Smooth muscle cell (in vitro differentiated cells): ENCODE measurements around the gene IL1RAPL1. TPM values are rescaled to one million over a fixed set of nuclear protein-coding genes. Genes with fewer than 3 reads are reported as not detected.

Source experiments
- DNase-seq: peaks from one replicate; lab custom pipeline; 2025; ENCODE audit not compliant: unreplicated experiment; lab: John Stamatoyannopoulos, UW
- H2AFZ ChIP-seq: fragments of 200-600 bp; sonication (generic); 2 replicates; pipeline ENCODE4 v1.6.0; 2016; ENCODE audit warnings: antibody characterized with exemption, low read depth, mild to moderate bottlenecking
- H3F3A ChIP-seq: fragments of 200-600 bp; sonication (generic); 2 replicates; pipeline ENCODE4 v1.6.0; 2017; ENCODE audit warnings: antibody characterized with exemption, low read depth
- H3K27ac ChIP-seq: fragments of 200-600 bp; sonication (generic); 2 replicates; pipeline ENCODE4 v1.5.1; 2016; ENCODE audit warnings: low read depth, mild to moderate bottlenecking
- H3K27me3 ChIP-seq: fragments of 200-600 bp; sonication (generic); 2 replicates; pipeline ENCODE4 v1.6.1; 2016; ENCODE audit warnings: low read depth, mild to moderate bottlenecking
- H3K36me3 ChIP-seq: fragments of 200-600 bp; sonication (generic); 2 replicates; pipeline ENCODE4 v1.5.1; 2016; ENCODE audit warnings: low read depth
- H3K4me1 ChIP-seq: fragments of 200-600 bp; sonication (generic); 2 replicates; pipeline ENCODE4 v1.5.1; 2016; ENCODE audit warnings: low read depth
- H3K4me2 ChIP-seq: fragments of 200-600 bp; sonication (generic); 2 replicates; pipeline ENCODE4 v1.6.0; 2016; ENCODE audit warnings: mild to moderate bottlenecking
- H3K4me3 ChIP-seq: fragments of 200-600 bp; sonication (generic); 2 replicates; pipeline ENCODE4 v1.5.1; 2016; ENCODE audit warnings: mild to moderate bottlenecking
- H3K79me2 ChIP-seq: fragments of 200-600 bp; sonication (generic); 2 replicates; pipeline ENCODE4 v1.6.0; 2016; ENCODE audit warnings: low read depth, mild to moderate bottlenecking
- H3K9ac ChIP-seq: fragments of 200-600 bp; sonication (generic); 2 replicates; pipeline ENCODE4 v1.6.0; 2016; ENCODE audit warnings: low read depth
- H3K9me3 ChIP-seq: fragments of 200-600 bp; sonication (generic); replicated peaks from 2 replicates; pipeline ENCODE4 v1.5.1; 2016; ENCODE audit warnings: low read depth
- H4K20me1 ChIP-seq: fragments of 200-600 bp; sonication (generic); 2 replicates; pipeline ENCODE4 v1.6.0; 2016; ENCODE audit warnings: low read depth
- WGBS: methylation state at CpG from one replicate; pipeline ENCODE4 v1.1.7; 2016; ENCODE audit warnings: low lambda C conversion rate; 5-methylcytosine and 5-hydroxymethylcytosine counted together
- polyA plus RNA-seq: library from polyadenylated mRNA; unstranded; fragments of >200 nt; fragmentation: Nextera tagmentation; extraction: Ambion mirVana; gene quantifications from 2 replicates; pipeline ENCODE4 v1.2.1, GENCODE V29; 2016
- total RNA-seq: library from RNA; depleted of rRNA; stranded (reverse); fragments of >200 nt; gene quantifications from 2 replicates; pipeline ENCODE4 v1.2.3, GENCODE V29; 2014
- TF ChIP-seq, protein P1 (sequence below): fragments of 200-600 bp; sonication (generic); IDR thresholded peaks from 2 replicates; pipeline ENCODE4 v1.5.1; 2017; ENCODE audit warnings: borderline replicate concordance, mild to moderate bottlenecking, antibody characterized with exemption; ENCODE audit not compliant: insufficient read depth, poor library complexity, severe bottlenecking

IL1RAPL1 gene
- total and polyA plus RNA-seq, 2 experiments from 2014 or later = 0.04 TPM; not detected in 1

DNA sequence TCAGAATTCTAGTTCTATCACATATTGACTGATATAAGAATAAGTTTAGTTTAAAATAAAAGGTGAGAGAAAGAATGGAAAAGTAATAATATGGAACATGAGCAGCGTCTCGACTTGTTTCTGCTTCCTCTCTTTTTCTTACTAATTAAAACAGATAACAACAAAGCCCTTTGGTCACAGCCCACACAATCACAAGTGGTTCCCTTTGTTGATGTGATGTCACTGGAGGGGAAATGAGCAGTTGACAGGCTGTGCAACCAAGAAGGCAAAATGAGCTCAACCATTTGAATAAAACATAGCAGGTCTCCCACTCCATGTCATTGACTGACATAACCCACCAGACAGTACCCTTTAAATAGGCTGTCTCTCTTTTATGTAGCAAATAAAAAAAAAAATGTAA, 1285.6 kb downstream of the IL1RAPL1 start:
- no peaks in the 10 kb centered on the region for H3K36me3 ChIP-seq
- no peaks in the 10 kb centered on the region for H3K9me3 ChIP-seq
- H3F3A ChIP-seq = no peaks in the 10 kb centered on the region
- no peaks in the 10 kb centered on the region for H3K4me1 ChIP-seq
- no peak overlapping the region for H3K4me3 ChIP-seq
- no peak overlapping the region for H2AFZ ChIP-seq
- DNase-seq = no peak
- no peak overlapping the region for H3K4me2 ChIP-seq
- no peaks in the 10 kb centered on the region for H3K27me3 ChIP-seq
- TF ChIP-seq, protein P1, sequence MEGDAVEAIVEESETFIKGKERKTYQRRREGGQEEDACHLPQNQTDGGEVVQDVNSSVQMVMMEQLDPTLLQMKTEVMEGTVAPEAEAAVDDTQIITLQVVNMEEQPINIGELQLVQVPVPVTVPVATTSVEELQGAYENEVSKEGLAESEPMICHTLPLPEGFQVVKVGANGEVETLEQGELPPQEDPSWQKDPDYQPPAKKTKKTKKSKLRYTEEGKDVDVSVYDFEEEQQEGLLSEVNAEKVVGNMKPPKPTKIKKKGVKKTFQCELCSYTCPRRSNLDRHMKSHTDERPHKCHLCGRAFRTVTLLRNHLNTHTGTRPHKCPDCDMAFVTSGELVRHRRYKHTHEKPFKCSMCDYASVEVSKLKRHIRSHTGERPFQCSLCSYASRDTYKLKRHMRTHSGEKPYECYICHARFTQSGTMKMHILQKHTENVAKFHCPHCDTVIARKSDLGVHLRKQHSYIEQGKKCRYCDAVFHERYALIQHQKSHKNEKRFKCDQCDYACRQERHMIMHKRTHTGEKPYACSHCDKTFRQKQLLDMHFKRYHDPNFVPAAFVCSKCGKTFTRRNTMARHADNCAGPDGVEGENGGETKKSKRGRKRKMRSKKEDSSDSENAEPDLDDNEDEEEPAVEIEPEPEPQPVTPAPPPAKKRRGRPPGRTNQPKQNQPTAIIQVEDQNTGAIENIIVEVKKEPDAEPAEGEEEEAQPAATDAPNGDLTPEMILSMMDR = no peak
- no peak overlapping the region for H3K9ac ChIP-seq
- no peak overlapping the region for H3K27ac ChIP-seq
- 80% methylated on average over 2 of the region's 2 CpGs for WGBS
- no peaks in the 10 kb centered on the region for H4K20me1 ChIP-seq
- no peaks in the 10 kb centered on the region for H3K79me2 ChIP-seq

DNA sequence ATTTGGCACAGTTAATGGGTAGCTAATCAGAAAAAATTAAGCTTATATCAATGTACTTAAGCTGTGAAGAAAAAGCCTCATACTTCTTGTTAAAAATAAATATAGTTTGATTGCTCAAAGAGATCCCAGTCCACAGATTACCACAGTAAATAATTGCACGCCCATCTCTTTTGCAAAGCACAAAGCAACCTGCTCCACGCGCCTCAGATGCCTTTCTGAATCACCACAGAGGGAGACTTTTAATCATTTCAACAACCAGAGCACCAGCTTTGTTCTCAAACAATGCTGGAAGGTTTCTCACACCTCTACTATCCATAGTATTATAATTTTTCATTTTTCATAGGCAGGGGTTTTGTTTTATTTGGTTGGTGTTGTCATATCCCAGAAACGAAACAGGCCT, 1289.5 kb downstream of the IL1RAPL1 start:
- no peak overlapping the region for H3K4me3 ChIP-seq
- H3K79me2 ChIP-seq = no peaks in the 10 kb centered on the region
- H3K4me2 ChIP-seq = no peak overlapping the region
- H3K27ac ChIP-seq = no peak overlapping the region
- no peaks in the 10 kb centered on the region for H3K4me1 ChIP-seq
- H3K9ac ChIP-seq = no peak overlapping the region
- 79% methylated on average over 4 of the region's 4 CpGs for WGBS
- no peaks in the 10 kb centered on the region for H3F3A ChIP-seq
- H4K20me1 ChIP-seq = no peaks in the 10 kb centered on the region
- no peaks in the 10 kb centered on the region for H3K27me3 ChIP-seq
- no peaks in the 10 kb centered on the region for H3K9me3 ChIP-seq
- no peak for DNase-seq
- no peak overlapping the region for H2AFZ ChIP-seq
- H3K36me3 ChIP-seq = no peaks in the 10 kb centered on the region
- TF ChIP-seq, protein P1 = no peak

DNA sequence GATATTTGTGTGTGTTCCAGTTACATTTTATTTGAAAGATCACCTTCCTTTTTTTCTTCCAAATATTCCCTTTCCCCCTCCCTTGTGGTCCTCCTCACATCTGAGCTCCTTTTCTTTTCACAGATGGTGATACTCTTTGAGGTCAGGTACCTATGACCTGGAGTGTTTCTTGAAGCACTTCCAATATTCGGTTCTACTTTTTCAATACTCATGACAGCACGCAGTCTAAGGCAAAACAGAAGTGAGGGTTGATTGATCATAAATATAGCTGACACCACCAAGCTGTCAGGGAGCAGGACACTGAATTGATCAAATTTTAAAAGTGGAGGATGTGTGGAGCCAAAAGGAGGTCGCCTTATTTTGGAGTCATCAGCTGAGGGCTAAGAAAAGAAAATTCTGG, 1293.7 kb downstream of the IL1RAPL1 start:
- Histone ChIP-seq H3K27me3 (no peaks in the 10 kb centered on the region), H3K36me3 (no peaks in the 10 kb centered on the region), H4K20me1 (no peaks in the 10 kb centered on the region), H3K79me2 (no peaks in the 10 kb centered on the region), H2AFZ (no peak overlapping the region), H3K4me1 (no peaks in the 10 kb centered on the region), H3K9ac (no peak overlapping the region), H3K4me2 (no peak overlapping the region), H3K9me3 (no peaks in the 10 kb centered on the region), H3F3A (no peaks in the 10 kb centered on the region), H3K27ac (no peak overlapping the region), H3K4me3 (no peak overlapping the region)
- no peak for DNase-seq
- WGBS = 69% methylated on average over 3 of the region's 3 CpGs
- TF ChIP-seq, protein P1 = no peak

DNA sequence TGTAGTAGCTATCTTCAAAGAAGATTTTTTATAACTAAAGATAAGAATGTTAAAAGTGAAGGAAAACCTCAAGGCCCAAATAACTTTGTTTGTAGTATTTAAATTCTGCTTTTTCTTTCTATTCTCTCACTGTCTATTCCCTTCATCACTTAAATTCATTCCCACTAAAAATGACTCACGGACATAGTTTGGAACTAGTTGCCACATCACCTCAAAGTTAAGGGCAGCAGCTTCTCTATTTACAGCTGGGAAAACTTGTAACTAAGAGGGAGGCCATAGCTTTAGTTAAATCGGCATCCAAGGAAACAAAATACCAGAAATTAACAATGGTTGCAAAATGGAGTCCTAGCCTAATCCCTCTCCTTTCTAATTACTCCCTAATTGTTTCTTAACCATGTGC, 1302.8 kb downstream of the IL1RAPL1 start:
- H3K4me1 ChIP-seq = no peaks in the 10 kb centered on the region
- no peak overlapping the region for H3K4me2 ChIP-seq
- H3F3A ChIP-seq = no peaks in the 10 kb centered on the region
- no peak overlapping the region for H3K9ac ChIP-seq
- H2AFZ ChIP-seq = no peak overlapping the region
- H3K79me2 ChIP-seq = no peaks in the 10 kb centered on the region
- no peak overlapping the region for H3K27ac ChIP-seq
- no peak for DNase-seq
- H3K27me3 ChIP-seq = no peaks in the 10 kb centered on the region
- WGBS = 84% methylated on average over 2 of the region's 2 CpGs
- H3K4me3 ChIP-seq = no peak overlapping the region
- H4K20me1 ChIP-seq = no peaks in the 10 kb centered on the region
- H3K9me3 ChIP-seq = peaks cover 2% of the 10 kb centered on the region
- H3K36me3 ChIP-seq = no peaks in the 10 kb centered on the region
- TF ChIP-seq, protein P1 = no peak
